GM12878 (cell line): ENCODE data around the gene SP100. TPM values are rescaled to one million over a fixed set of nuclear protein-coding genes. Genes with fewer than 3 reads are reported as not detected.
A peak's percentile ranks its signal among the peaks of the same experiment; 100 is the strongest.

Experiments
- ATAC-seq: fragments of 200-7000 bp; cut with Tn5 transposase; 3 replicates; pipeline ENCODE4 v1.9.1; 2020; ENCODE audit warnings: mild to moderate bottlenecking, moderate library complexity
- Bru-seq: library from RNA; stranded (reverse); fragments of 400-500 nt; gene quantifications from one replicate; lab custom pipeline; 2021; lab: Mats Ljungman, UMichigan
- BruChase-seq, 2 experiments: library from RNA; stranded (reverse); fragments of 400-500 nt; gene quantifications; one replicate each; lab custom pipeline; 2021; lab: Mats Ljungman, UMichigan
- BruUV-seq: library from RNA; stranded (reverse); fragments of 400-500 nt; replicated peaks from 2 replicates; lab custom pipeline; 2021; lab: Mats Ljungman, UMichigan
- CTCF ChIA-PET: fragments of 300-600 bp; sonication (Branson Sonifier 250); formaldehyde crosslinking; extraction: SDS; loops from one replicate; lab custom pipeline; 2021; ENCODE audit warnings: inconsistent platforms; lab: Yijun Ruan, JAX
- POLR2A ChIA-PET: fragments of 350-600 bp; formaldehyde crosslinking; extraction: SDS; loops from one replicate; lab custom pipeline; 2021; ENCODE audit warnings: inconsistent platforms; lab: Charles Lee
- RAD21 ChIA-PET: fragments of 300-600 bp; sonication (Branson Sonifier 250); formaldehyde crosslinking; loops from one replicate; lab custom pipeline; 2023; ENCODE audit warnings: antibody characterized with exemption; ENCODE audit not compliant: unreplicated experiment; lab: Charles Lee
- SMC1A ChIA-PET: fragments of 300-600 bp; sonication (Branson Sonifier 250); formaldehyde crosslinking; loops from one replicate; lab custom pipeline; 2023; ENCODE audit not compliant: unreplicated experiment, uncharacterized antibody; lab: Charles Lee
- DNase-seq: peaks from one replicate; pipeline ENCODE4 v3.0.0-alpha.2; 2011; ENCODE audit warnings: low read depth, low spot score
- FAIRE-seq: peaks from 3 replicates; lab custom pipeline; 2011; peaks lifted over from hg19 to GRCh38; lab: Jason Lieb, UNC
- H2AFZ ChIP-seq: 2 replicates; pipeline ENCODE4 v1.6.0; 2011; ENCODE audit warnings: low read depth, low read length, control low read depth; ENCODE audit not compliant: control insufficient read depth
- H3K27ac ChIP-seq: 2 replicates; pipeline ENCODE4 v1.5.1; 2011; ENCODE audit warnings: control low read depth; ENCODE audit not compliant: control insufficient read depth, insufficient read depth
- H3K27me3 ChIP-seq, 2 experiments: replicated peaks in 1 of 2; 2 replicates each; pipeline versions ENCODE4 v1.6.0 to v1.6.1; 2011; ENCODE audit warnings: low read length in 1 of 2; ENCODE audit not compliant: control insufficient read depth in 2 of 2, insufficient read depth in 2 of 2
- H3K36me3 ChIP-seq, 2 experiments: 2 replicates each; pipeline ENCODE4 v1.5.1; 2011; ENCODE audit warnings: low read length in 1 of 2; ENCODE audit not compliant: control insufficient read depth in 2 of 2, insufficient read depth in 2 of 2
- H3K4me1 ChIP-seq: 2 replicates; pipeline ENCODE4 v1.6.1; 2011; ENCODE audit warnings: mild to moderate bottlenecking, low read length, moderate library complexity, mixed read lengths; ENCODE audit not compliant: control insufficient read depth, insufficient read depth
- H3K4me2 ChIP-seq: 2 replicates; pipeline ENCODE4 v1.6.0; 2011; ENCODE audit warnings: control low read depth; ENCODE audit not compliant: control insufficient read depth, insufficient read depth
- H3K4me3 ChIP-seq: fragments of 200-600 bp; sonication (generic); 2 replicates; pipeline ENCODE4 v1.5.1; 2016
- H3K79me2 ChIP-seq: 2 replicates; pipeline ENCODE4 v1.6.0; 2011; ENCODE audit warnings: low read length; ENCODE audit not compliant: control insufficient read depth, insufficient read depth
- H3K9ac ChIP-seq: 2 replicates; pipeline ENCODE4 v1.8.0; 2011; ENCODE audit warnings: low read length, control low read depth, mixed read lengths; ENCODE audit not compliant: control insufficient read depth, insufficient read depth
- H3K9me3 ChIP-seq: replicated peaks from 3 replicates; pipeline ENCODE4 v1.5.1; 2011; ENCODE audit warnings: mild to moderate bottlenecking, low read length; ENCODE audit not compliant: control insufficient read depth, insufficient read depth
- H4K20me1 ChIP-seq: 2 replicates; pipeline ENCODE4 v1.6.0; 2011; ENCODE audit not compliant: control insufficient read depth, insufficient read depth
- BCL11A ChIP-seq: IDR thresholded peaks from 2 replicates; pipeline ENCODE4 v1.6.1; 2011; ENCODE audit warnings: low read depth, low read length
- FOS ChIP-seq: IDR thresholded peaks from 3 replicates; pipeline ENCODE4 v1.6.1; 2011; ENCODE audit warnings: borderline replicate concordance; ENCODE audit not compliant: insufficient read length; ENCODE audit errors: extremely low read depth
- NFYA ChIP-seq: IDR thresholded peaks from 2 replicates; pipeline ENCODE4 v1.6.1; 2011; ENCODE audit warnings: low read depth, mild to moderate bottlenecking, low read length, improper control_type of control experiment, borderline replicate concordance
- RUNX3 ChIP-seq: IDR thresholded peaks from 2 replicates; pipeline ENCODE4 v1.6.1; 2012; ENCODE audit warnings: low read length, inconsistent platforms
- SMAD5 ChIP-seq: IDR thresholded peaks from 2 replicates; pipeline ENCODE4 v1.6.1; 2016; ENCODE audit warnings: antibody characterized with exemption, low read depth
- WGBS: methylation state at CpG from one replicate; pipeline ENCODE4 v1.1.6; 2016; ENCODE audit warnings: low lambda C conversion rate; ENCODE audit not compliant: insufficient replicate concordance, insufficient coverage; ENCODE audit errors: missing lambda C conversion rate; 5-methylcytosine and 5-hydroxymethylcytosine counted together
- in situ Hi-C: fragments of 300-500 bp; cut with MboI; formaldehyde crosslinking; loops from 9 replicates; pipeline ENCODE4 v1.14.3; 2018; ENCODE audit warnings: mixed read lengths
- intact Hi-C: fragments of 100-400 bp; cut with micrococcal nuclease; formaldehyde crosslinking; loops from one replicate; pipeline ENCODE4 v1.14.2; 2022; ENCODE audit not compliant: unreplicated experiment
- long read RNA-seq, 2 experiments: library from polyadenylated mRNA; unstranded; transcript quantifications; one replicate each; pipeline ENCODE4 v2.0.0, GENCODE V29; 2019 to 2020
- polyA minus RNA-seq, 3 experiments: library from RNA; depleted of rRNA, polyadenylated mRNA; stranded (reverse); fragments of >200 nt; gene quantifications; 2 replicates each; pipeline ENCODE4 v1.2.3, GENCODE V29; 2011
- polyA plus RNA-seq, 11 experiments: library from polyadenylated mRNA; depleted of rRNA in 4 of 11; unstranded in 6 of 11; stranded (reverse) in 5 of 11; fragments of >200 nt; fragmentation: Nextera tagmentation in 4 of 11; fragmentation: Illumina TruSeq in 1 of 11; extraction: Ambion mirVana in 4 of 11; extraction: Trizol in 1 of 11; gene quantifications; 1 replicate in 1 of 11; 2 replicates in 10 of 11; pipeline versions ENCODE4 v1.2.1 to v1.2.3, GENCODE V29; 2011 to 2016; ENCODE audit warnings: inconsistent platforms in 2 of 11, missing spikeins in 2 of 11, low read depth in 1 of 11
- total RNA-seq, 4 experiments: library from RNA; depleted of rRNA in 3 of 4; stranded (reverse); fragments of >200 nt in 3 of 4; fragmentation: Illumina TruSeq in 1 of 4; extraction: Trizol in 1 of 4; gene quantifications; 2 replicates each; pipeline versions ENCODE4 v1.2.1 to v1.2.3, GENCODE V29; 2013 to 2021
- TF ChIP-seq, protein P1 (sequence below): IDR thresholded peaks from 2 replicates; pipeline ENCODE4 v1.6.1; 2011; ENCODE audit warnings: low read depth, low read length, improper control_type of control experiment, borderline replicate concordance
- TF ChIP-seq, protein P2 (sequence below): IDR thresholded peaks from 2 replicates; pipeline ENCODE4 v1.6.1; 2011; ENCODE audit warnings: low read depth, mild to moderate bottlenecking, low read length, moderate library complexity, borderline replicate concordance; ENCODE audit errors: extremely low read depth
- TF ChIP-seq, protein P3 (sequence below): fragments of 450-650 bp; IDR thresholded peaks from 2 replicates; pipeline ENCODE4 v1.6.1; 2017; ENCODE audit warnings: low read depth, mild to moderate bottlenecking, moderate library complexity
- TF ChIP-seq, protein P4 (sequence below): fragments of 450-650 bp; IDR thresholded peaks from 2 replicates; pipeline ENCODE4 v1.6.1; 2017; ENCODE audit warnings: mild to moderate bottlenecking, moderate library complexity

The SP100 gene
- 469 and 500 TPM in 2 replicates for total RNA-seq (2013; cell fraction: nucleolus; rRNA removed)
- total RNA-seq (2014; rRNA removed): 175 and 191 TPM in 2 replicates
- total RNA-seq (2014; rRNA removed; fragmentation: Illumina TruSeq; extraction: Trizol): 226 and 237 TPM in 2 replicates
- total RNA-seq (2021): 166 and 172 TPM in 2 replicates
- 137 TPM for polyA plus RNA-seq (2011; ENCODE audit: low read depth)
- polyA plus RNA-seq (2011; rRNA removed): 239 and 341 TPM in 2 replicates
- polyA plus RNA-seq (2011; cell fraction: cytosol; rRNA removed): 81.5 and 89.9 TPM in 2 replicates
- polyA plus RNA-seq (2011; cell fraction: nucleus; rRNA removed): 235 and 280 TPM in 2 replicates
- 155 and 168 TPM in 2 replicates for polyA plus RNA-seq (2012)
- 215 and 267 TPM in 2 replicates for polyA plus RNA-seq (2014; fragmentation: Illumina TruSeq; extraction: Trizol)
- 100 to 1,000 TPM; 109 to 154 TPM for polyA plus RNA-seq (2014; fragmentation: Nextera tagmentation; extraction: Ambion mirVana)
- 172 and 174 TPM in 2 replicates for polyA plus RNA-seq (2014; rRNA removed)
- 100 to 1,000 TPM; 185 to 188 TPM for polyA plus RNA-seq (2016; fragmentation: Nextera tagmentation; extraction: Ambion mirVana)
- polyA minus RNA-seq (2011; rRNA and poly(A)+ RNA removed): 140 and 144 TPM in 2 replicates
- polyA minus RNA-seq (2011; cell fraction: cytosol; rRNA and poly(A)+ RNA removed): 57.5 and 82.0 TPM in 2 replicates
- polyA minus RNA-seq (2011; cell fraction: nucleus; rRNA and poly(A)+ RNA removed): 166 and 247 TPM in 2 replicates
- Bru-seq, nascent RNA: percentile 97 among the genes with signal in this experiment
- percentile 92 among the genes with signal in this experiment for BruChase-seq, experiment 1, labeled RNA remaining after a 6-hour chase
- percentile 93 among the genes with signal in this experiment for BruChase-seq, experiment 2, labeled RNA remaining after a 2-hour chase
- long read RNA-seq, experiment 1, transcript SP100-204 (15 exons, 1,898 nt): major isoform, 71 of 101 reads
- long read RNA-seq, experiment 1, partial matches to known transcripts: 14 of 101 reads
- long read RNA-seq, experiment 1, other reads (novel, unspliced or antisense): 13 of 101 reads
- long read RNA-seq, experiment 2, transcript SP100-203 (23 exons, 2,198 nt): minor isoform, 13 of 1,103 reads
- long read RNA-seq, experiment 2, transcript SP100-205 (14 exons, 1,802 nt): minor isoform, 15 of 1,103 reads
- long read RNA-seq, experiment 2, transcript SP100-204 (15 exons, 1,898 nt): major isoform, 556 of 1,103 reads
- long read RNA-seq, experiment 2, partial matches to known transcripts: 290 of 1,103 reads
- long read RNA-seq, experiment 2, other reads (novel, unspliced or antisense): 223 of 1,103 reads

DNA sequence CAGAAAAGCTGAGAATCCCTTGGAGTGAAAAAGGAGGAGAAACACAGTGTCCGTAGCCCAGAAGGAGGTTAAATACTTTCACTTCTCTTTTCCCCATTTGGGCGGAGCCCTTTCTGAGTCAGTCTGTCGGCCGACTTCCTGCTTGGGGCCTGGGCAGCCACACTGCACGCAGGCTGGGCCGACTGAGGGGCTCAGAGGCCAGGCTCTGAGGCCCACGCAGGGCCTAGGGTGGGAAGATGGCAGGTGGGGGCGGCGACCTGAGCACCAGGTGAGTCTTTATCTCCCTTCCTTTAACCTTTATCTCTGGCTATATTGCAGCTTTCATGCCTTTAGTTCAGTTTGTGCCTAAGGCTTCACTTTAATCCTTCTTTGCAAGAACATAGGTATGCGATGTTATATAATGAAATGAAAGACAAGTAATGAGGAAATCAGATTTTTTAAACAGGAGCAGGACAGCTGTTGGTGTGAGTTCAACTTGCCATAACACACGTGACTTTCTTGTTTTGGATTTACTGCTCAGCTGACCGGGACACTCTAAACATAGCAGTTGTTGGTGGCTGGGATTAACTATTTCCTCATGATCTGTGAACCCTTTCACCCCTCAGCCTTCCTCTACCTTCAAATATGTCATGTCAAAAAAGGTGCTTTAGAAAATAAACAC, at the start of gene SP100:
Gene SP100 (plus strand): TSS at position 141 of the 661 bp plus-strand sequence. CDS start 96 bp downstream, at position 237.
- Histone ChIP-seq H3K4me2 (peak within 1 kb of the TSS; percentile 94), H3K27me3 (no peaks in the 10 kb centered on the region), H2AFZ (no peak within 1 kb of the TSS; the same call in 1 of the 2 replicates), H3K36me3 (no peaks in the 10 kb centered on the region), H3K27ac (peak within 1 kb of the TSS; percentile 95), H3K79me2 (peaks cover 64% of the 10 kb centered on the region), H4K20me1 (no peaks in the 10 kb centered on the region), H3K4me1 (peaks cover 38% of the 10 kb centered on the region), H3K9ac (peak within 1 kb of the TSS; percentile 95), H3K4me3 (peak within 1 kb of the TSS; percentile 98), H3K9me3 (no peaks in the 10 kb centered on the region)
- ChIA-PET RAD21 (interaction anchor here (0.7 to 3.1 kb wide), 14 partner anchors 10 to 298 kb away, joined by 3 to 22 read pairs (median 10); partner anchors contain the start of genes SP110 and SP140L), CTCF (interaction anchor here (0.6 to 3.5 kb wide), 5 partner anchors 89 to 287 kb away, joined by 3 to 13 read pairs (median 3); partner anchors contain the start of gene SP140L), SMC1A (interaction anchor here (0.9 to 5.8 kb wide), 15 partner anchors 14 to 213 kb away, joined by 3 to 45 read pairs (median 5); partner anchors contain the start of gene SP110), POLR2A (interaction anchor here (1.6 to 3.7 kb wide), 5 partner anchors 32 to 210 kb away, joined by 4 to 21 read pairs (median 7); partner anchors contain the start of genes SP110, SP140 and SP140L)
- ATAC-seq: peak; percentile 76
- in situ Hi-C loops (no loop called here), intact Hi-C loops (loop anchor here (2.0 to 10.0 kb wide), 7 partner anchors 31 to 299 kb away; partner anchors contain the start of genes CAB39 and SP140L)
- DNase-seq: peak; percentile 81
- 4% methylated on average over 12 of the region's 12 CpGs for WGBS
- TSS peak; percentile 60 for BruUV-seq
- peak; percentile 61 for FAIRE-seq
- TF ChIP-seq BCL11A: peak; percentile 43; the same call in 1 of the 2 replicates
- TF ChIP-seq, protein P1, sequence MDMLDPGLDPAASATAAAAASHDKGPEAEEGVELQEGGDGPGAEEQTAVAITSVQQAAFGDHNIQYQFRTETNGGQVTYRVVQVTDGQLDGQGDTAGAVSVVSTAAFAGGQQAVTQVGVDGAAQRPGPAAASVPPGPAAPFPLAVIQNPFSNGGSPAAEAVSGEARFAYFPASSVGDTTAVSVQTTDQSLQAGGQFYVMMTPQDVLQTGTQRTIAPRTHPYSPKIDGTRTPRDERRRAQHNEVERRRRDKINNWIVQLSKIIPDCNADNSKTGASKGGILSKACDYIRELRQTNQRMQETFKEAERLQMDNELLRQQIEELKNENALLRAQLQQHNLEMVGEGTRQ: peak; percentile 61
- TF ChIP-seq RUNX3: peak; percentile 74
- TF ChIP-seq, protein P2, sequence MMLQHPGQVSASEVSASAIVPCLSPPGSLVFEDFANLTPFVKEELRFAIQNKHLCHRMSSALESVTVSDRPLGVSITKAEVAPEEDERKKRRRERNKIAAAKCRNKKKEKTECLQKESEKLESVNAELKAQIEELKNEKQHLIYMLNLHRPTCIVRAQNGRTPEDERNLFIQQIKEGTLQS: 0 out of 2 replicates have a peak, but pooled peaks have one; percentile 36
- TF ChIP-seq SMAD5: no peak
- TF ChIP-seq, protein P3, sequence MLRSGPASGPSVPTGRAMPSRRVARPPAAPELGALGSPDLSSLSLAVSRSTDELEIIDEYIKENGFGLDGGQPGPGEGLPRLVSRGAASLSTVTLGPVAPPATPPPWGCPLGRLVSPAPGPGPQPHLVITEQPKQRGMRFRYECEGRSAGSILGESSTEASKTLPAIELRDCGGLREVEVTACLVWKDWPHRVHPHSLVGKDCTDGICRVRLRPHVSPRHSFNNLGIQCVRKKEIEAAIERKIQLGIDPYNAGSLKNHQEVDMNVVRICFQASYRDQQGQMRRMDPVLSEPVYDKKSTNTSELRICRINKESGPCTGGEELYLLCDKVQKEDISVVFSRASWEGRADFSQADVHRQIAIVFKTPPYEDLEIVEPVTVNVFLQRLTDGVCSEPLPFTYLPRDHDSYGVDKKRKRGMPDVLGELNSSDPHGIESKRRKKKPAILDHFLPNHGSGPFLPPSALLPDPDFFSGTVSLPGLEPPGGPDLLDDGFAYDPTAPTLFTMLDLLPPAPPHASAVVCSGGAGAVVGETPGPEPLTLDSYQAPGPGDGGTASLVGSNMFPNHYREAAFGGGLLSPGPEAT: peak; percentile 64
- TF ChIP-seq, protein P4, sequence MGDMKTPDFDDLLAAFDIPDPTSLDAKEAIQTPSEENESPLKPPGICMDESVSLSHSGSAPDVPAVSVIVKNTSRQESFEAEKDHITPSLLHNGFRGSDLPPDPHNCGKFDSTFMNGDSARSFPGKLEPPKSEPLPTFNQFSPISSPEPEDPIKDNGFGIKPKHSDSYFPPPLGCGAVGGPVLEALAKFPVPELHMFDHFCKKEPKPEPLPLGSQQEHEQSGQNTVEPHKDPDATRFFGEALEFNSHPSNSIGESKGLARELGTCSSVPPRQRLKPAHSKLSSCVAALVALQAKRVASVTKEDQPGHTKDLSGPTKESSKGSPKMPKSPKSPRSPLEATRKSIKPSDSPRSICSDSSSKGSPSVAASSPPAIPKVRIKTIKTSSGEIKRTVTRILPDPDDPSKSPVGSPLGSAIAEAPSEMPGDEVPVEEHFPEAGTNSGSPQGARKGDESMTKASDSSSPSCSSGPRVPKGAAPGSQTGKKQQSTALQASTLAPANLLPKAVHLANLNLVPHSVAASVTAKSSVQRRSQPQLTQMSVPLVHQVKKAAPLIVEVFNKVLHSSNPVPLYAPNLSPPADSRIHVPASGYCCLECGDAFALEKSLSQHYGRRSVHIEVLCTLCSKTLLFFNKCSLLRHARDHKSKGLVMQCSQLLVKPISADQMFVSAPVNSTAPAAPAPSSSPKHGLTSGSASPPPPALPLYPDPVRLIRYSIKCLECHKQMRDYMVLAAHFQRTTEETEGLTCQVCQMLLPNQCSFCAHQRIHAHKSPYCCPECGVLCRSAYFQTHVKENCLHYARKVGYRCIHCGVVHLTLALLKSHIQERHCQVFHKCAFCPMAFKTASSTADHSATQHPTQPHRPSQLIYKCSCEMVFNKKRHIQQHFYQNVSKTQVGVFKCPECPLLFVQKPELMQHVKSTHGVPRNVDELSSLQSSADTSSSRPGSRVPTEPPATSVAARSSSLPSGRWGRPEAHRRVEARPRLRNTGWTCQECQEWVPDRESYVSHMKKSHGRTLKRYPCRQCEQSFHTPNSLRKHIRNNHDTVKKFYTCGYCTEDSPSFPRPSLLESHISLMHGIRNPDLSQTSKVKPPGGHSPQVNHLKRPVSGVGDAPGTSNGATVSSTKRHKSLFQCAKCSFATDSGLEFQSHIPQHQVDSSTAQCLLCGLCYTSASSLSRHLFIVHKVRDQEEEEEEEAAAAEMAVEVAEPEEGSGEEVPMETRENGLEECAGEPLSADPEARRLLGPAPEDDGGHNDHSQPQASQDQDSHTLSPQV: no peak
- no peak for TF ChIP-seq FOS
- TF ChIP-seq NFYA: no peak
